Stromal cell of bone marrow (primary cell): ENCODE data around the gene RPGRIP1.
"Not testable (repeated sequence)": the region's sequence is repeated elsewhere in the genome, so short reads cannot be mapped to it uniquely, and the experiment has no call there.

Experiments
- DNase-seq: peaks from one replicate; pipeline ENCODE4 v3.0.0-alpha.2; 2012; ENCODE audit warnings: low read depth

The RPGRIP1 gene

GRCh38 chr14:21279783-21280182 lies at the start of gene RPGRIP1:
RPGRIP1 (plus strand) TSS chr14:21280083; CDS start chr14:21287977, 7,894 bp downstream.
- no peak for DNase-seq

- DNase-seq = no peak
Observed at GRCh38 chr14:21231020-21231652, 48.7 kb upstream of the RPGRIP1 start.

- no peak for DNase-seq
Observed at GRCh38 chr14:21233457-21234076, 46.3 kb upstream of the RPGRIP1 start.

GRCh38 chr14:21234112-21234511 lies 45.8 kb upstream of the RPGRIP1 start:
- no peak for DNase-seq

GRCh38 chr14:21236948-21237797 lies 42.7 kb upstream of the RPGRIP1 start:
- no peak for DNase-seq

- DNase-seq = no peak
Observed at GRCh38 chr14:21238823-21239518, 40.9 kb upstream of the RPGRIP1 start.

GRCh38 chr14:21240417-21240816 lies 39.5 kb upstream of the RPGRIP1 start:
- DNase-seq = no peak

- DNase-seq = no peak
Observed at GRCh38 chr14:21241218-21241819, 38.6 kb upstream of the RPGRIP1 start.

- no peak for DNase-seq
Observed at GRCh38 chr14:21244544-21244943, 35.3 kb upstream of the RPGRIP1 start.

GRCh38 chr14:21245813-21246212 lies 34.1 kb upstream of the RPGRIP1 start:
- DNase-seq = no peak

GRCh38 chr14:21248338-21248737 lies 31.5 kb upstream of the RPGRIP1 start:
- DNase-seq = no peak

GRCh38 chr14:21248739-21249411 lies 31.0 kb upstream of the RPGRIP1 start:
- no peak for DNase-seq

- no peak for DNase-seq
Observed at GRCh38 chr14:21251215-21251614, 28.7 kb upstream of the RPGRIP1 start.

GRCh38 chr14:21252149-21252548 lies 27.7 kb upstream of the RPGRIP1 start:
- DNase-seq = no peak

- no peak for DNase-seq
Observed at GRCh38 chr14:21255385-21256101, 24.3 kb upstream of the RPGRIP1 start.

GRCh38 chr14:21256102-21256447 lies 23.8 kb upstream of the RPGRIP1 start:
- DNase-seq = not testable (repeated sequence)

GRCh38 chr14:21256539-21257393 lies 23.1 kb upstream of the RPGRIP1 start:
- DNase-seq = no peak

- DNase-seq = no peak
Observed at GRCh38 chr14:21257394-21257909, 22.4 kb upstream of the RPGRIP1 start.

- no peak for DNase-seq
Observed at GRCh38 chr14:21258005-21258888, 21.6 kb upstream of the RPGRIP1 start.
